SH-SY5Y (cell line): Measurements from ENCODE around the gene CALB2.

ENCODE experiments used
- GATA2 ChIP-seq: IDR thresholded peaks from 2 replicates; pipeline ENCODE4 v1.6.1; 2011; ENCODE audit warnings: mild to moderate bottlenecking, low read depth, low read length
- GATA3 ChIP-seq: IDR thresholded peaks from 2 replicates; pipeline ENCODE4 v1.6.1; 2011; ENCODE audit warnings: low read depth, mild to moderate bottlenecking, low read length, moderate library complexity

DNA sequence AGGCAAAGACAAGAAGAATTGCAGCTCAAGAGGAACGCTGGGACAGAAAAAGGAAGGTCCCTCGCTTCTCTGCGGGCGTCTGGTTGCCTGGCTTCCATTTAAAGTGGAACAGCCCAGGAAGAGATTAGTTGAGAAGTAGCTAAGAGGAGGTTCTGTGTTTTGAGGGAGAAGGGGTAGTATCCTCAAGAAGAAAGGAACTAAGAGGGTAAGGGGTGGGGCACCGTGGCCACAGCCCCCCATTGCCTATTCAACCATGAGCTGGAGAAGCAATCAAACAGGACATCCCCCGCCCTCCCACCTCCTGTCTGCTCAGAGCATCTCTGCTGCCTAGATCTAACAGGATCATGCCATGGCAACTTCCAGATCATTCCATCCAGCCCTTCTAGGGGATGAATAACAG is 18.1 kb upstream of the CALB2 start:
- TF ChIP-seq GATA3 (no peak), GATA2 (no peak)
